HL-60/S4 (cell line): ENCODE results near the gene LONP1.

Source experiments
- in situ Hi-C: fragments of 300-500 bp; cut with MboI; formaldehyde crosslinking; loops from 2 replicates; pipeline ENCODE4 v1.14.3; 2022; ENCODE audit warnings: low sequenced_read_pairs

The LONP1 gene

DNA sequence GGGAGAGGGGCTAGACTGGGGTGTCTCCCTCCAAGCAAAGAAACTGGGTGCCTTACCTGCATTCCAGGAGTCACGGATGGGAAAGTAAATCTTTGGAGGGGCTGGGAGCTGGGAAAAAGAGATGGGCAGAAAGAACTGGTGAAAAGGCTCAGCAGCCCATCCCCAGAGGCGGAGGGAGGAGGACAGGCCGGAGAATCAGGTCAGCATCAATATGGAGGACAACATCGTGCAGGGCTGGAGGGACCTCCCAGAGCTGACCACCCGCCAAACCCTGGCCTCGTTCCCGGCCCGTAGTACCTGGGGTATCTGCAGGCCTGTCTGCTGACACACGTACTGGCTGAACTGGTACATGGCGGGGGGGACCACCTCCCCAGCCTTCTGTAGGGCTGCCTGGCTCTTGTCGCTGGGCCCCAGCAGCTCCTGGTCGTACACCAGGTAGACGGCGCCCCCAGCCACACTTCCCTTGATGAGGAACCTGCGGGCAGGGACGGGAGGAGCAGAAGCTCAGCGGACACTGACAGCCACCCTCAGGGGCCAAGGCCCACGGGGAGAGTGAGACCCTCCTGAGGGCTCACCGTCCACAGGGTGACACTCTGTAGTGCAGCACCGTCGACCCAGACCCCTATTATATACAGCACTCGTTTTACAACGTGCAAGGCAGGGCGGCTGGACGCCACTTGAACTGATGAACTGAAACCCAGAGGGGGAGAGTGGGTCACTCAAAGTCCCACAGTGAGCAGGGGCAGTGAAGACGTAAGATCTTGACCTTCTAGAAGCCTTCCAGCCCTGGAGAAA is 40.5 kb downstream of the LONP1 start:
- in situ Hi-C loops, result no loop called here

DNA sequence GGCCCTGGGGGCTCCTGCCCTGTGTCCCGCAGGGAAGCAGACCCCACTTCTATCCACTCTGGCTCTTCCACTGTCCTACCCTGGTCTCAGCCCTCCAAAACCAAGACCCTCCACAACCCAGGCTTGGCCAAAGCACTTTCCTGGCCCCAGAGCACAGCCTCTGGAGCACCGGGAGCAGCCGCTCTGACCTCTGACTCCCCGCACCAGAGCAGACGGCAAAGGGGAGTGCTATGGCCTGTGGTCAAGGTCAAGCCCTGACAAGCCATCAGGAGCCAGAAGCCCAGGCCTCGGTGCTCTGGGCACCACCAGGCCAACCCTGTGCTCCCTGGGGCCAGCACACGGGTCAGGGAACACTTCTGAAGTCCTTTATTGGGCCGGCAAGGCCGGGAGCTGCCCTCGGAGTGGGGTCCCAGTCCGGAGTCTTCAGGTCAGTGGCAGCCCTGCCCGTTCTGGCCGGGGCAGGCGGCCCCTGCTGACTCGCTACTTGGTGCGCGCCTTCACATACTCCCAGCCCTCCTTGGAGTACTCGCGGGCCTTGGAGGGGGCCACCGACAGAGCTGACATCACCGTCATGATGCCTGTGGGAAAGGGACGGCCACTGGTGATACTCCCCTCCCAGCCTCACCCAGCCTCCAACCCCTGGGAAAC is 41.8 kb downstream of the LONP1 start:
- in situ Hi-C loops, result no loop called here

DNA sequence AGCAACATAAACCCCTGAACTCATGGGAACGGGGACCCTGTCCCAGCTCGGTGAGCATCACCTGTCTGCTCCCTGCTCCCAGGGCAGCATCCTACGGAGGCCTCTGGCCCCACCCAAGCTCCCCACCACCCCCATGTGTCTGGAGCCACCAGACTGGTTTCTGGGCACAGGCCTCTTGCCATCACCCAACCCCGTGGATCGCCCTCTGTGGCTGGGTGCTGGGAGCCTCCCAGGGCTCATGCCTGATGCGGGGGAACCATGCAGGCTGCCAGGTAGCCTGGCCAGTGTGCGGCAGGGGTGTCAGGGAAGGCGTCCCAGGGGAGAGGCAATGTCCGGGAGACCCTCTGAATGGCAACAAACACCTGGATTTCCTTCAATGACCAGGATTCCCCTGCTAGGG is 42.4 kb downstream of the LONP1 start:
- in situ Hi-C loops, result no loop called here

DNA sequence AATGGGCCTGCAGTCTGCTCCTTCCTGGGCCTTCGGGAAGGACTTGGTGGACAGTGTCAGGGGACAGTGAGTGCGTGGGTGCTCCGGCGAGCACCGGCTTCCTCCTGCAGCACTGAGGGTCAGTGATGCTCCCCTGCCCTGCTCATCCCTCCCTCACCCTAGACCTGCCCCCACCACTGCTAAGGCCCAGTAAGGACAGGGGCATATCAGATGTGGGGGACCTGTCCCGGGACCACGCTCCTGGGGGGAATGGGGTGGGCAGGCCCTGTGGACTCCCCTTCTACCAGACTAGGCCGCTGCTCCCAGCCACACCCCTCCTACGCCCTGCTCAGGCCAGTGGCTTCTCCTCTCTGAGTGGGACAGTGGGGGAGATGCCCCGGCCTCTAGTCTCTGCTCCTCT is 42.8 kb downstream of the LONP1 start:
- in situ Hi-C loops, result no loop called here

DNA sequence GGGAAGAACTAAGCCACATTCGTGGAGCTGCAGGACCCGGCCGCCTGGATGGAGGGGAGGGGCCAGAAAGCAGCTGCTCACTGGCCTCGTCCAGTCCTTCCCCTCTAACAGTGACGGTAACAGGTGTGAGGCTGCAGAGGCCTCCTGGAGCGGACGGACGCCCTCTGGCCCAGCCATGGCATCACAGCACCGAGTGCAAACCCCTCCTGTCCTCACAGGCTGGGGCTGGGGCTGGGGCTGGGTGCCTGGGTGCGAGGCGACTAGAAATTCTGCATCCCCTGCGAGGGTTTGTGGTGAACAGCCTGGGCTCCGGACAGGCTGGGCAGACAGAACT is 43.2 kb downstream of the LONP1 start:
- in situ Hi-C loops, result no loop called here

DNA sequence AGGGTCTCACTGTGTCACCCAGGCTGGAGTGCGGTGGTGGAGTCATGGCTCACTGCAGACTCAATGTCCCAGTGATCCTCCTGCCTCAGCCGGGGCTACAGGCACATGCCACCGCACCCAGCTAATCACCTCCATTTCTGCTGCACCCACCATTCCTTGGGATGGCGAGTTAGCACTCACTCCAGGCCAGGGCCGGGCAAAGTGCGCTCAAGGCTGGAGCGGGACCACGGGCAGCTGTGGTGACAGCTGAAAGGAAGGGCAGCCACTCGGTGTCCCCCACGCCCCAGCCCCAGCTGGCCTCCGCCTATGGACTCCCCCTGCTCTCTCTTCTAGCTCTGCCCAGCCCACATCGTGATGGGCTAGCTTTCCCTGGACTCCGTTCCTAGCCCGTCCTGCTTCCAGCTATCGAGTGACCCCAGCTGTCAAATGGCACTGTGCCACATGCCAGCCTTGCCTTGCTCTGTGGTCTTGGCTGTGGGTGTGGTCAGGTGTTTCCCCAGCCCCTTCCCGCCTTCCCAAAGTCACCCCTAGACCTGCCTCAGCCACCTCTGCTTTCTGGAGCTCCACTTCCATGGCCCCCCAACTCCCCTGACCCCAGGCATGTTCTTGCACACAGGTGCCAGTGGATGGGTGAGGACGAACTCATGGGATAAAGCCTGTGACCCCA is 43.7 kb downstream of the LONP1 start:
- in situ Hi-C loops, result no loop called here

DNA sequence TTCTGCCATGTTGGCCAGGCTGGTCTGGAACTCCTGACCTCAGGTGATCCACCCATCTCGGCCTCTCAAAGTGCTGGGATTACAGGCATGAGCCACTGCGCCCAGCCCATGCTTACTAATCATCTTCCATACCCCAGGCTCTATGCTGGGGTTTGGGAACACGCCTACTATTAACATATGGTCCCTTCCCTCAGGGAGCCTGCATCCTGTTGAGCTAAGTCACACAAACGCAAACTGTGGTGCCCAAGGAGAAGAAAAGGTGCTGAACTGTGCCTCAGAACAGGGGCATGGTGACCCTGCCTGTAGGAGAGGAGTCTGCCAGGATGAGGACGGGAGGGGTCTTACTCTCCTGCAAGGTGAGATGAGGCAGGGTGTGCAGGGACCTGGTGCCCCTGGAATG is 45.2 kb downstream of the LONP1 start:
- in situ Hi-C loops, result no loop called here

DNA sequence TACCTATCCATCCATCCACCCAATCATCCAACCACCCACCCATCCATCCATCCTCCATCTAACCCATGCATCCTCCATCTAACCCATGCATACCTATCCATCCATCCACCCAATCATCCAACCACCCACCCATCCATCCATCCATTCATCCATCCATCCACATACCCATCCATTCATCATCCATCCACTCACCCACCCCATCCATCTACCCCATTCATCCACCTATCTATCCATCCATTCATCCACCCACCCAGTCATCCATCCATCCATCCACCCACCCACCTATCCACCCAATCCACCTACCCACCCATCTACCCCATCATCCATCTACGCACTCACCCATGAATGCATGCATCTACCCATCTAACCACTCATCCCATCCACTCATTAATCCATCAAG is 46.2 kb downstream of the LONP1 start:
- in situ Hi-C loops, result no loop called here

DNA sequence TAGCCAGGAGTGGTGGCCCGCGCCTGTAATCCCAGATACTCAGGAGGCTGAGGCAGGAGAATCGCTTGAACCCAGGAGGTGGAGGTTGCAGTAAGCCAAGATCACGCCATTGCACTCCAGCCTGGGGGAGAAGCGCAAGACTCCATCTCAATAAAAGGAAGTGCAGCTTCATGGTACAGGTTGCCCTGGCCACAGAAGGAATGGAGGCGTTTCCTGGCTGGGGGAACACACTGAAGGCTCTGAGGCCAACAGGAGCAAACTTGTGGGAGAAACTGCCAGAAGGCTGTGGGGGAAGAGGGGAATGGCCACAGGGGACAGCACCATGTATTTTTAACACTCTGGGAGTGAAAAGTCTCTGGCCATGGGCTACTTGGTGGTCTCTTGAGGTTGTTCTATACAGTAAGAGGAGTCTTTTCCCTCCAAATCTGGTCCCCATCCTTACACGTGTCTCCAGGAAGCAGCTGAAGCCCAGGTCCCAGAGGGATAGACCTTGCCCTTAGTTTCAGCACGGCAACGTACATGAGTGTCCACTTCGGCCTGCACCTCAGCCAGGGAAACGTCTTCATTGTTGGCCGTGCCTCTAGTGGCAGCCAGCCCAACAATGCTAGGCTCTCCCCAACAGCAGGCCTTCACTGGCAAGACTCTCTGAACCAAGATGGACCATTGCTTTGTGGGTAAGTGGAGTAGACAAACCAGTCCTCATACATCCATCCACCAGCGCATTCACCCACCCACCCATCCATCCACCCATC is 47.1 kb downstream of the LONP1 start:
- in situ Hi-C loops, result no loop called here

DNA sequence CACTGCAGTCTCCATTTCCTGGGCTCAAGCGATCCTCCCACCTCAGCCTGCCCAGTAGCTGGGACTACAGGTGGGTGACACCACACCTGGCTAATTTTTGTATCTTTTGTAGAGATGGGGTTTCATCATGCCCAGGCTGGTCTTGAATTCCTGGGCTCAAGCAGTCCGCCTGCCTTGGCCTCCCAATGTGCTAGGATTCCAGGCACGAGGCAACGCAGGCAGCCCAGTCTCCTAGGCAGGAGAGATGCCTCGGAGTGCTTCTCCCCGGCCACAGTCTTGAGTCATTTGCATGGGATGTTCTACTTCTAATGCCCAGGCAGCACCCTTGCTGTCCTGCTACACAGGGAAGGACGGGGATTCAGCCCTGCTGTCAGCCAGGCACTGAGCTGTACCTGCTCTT is 48.3 kb downstream of the LONP1 start:
- in situ Hi-C loops, result no loop called here

DNA sequence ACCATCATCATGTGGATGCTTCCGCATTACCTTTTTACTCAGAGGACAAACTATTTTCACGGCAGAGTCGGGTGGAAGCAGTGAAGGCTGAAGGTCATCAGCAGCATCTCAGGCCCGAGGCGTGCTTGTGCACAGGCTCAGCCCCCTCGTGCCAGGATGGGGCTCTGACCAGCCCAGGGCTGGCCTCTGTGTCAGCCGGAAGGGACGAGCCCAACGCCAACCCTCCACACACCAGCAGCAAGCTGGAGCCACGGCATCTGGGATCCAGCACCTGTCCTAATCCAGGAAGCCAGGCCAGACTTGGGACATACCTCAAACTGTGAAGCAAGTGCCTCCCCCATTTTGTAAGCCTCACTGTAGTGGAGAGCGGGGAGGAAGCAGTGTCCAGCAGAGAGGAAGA is 50.7 kb downstream of the LONP1 start:
- in situ Hi-C loops, result no loop called here

DNA sequence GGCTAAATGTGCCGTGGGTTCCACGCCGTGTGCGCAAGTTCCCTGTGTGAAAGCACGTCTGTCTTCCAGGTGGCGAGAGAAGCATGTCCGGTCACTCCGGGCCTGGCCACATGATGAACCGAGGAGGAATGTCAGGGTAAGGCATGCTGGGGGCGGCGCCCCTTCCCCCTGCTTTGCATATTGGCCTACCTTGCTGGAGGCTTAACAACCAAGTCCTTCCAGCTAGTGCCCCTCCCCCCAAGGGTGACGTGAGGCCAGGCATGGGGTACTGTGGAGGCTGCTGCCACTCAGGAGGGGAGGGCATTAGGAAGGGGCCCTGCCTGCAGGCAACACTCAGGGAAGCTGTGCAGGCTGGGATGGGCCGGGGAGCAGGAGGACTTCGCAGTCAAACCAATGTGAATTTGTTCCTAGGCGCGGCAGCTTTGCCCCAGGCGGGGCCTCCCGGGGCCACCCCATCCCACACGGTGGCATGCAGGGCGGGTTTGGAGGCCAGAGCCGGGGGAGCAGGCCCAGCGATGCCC is 52.1 kb downstream of the LONP1 start:
- in situ Hi-C loops, result no loop called here

DNA sequence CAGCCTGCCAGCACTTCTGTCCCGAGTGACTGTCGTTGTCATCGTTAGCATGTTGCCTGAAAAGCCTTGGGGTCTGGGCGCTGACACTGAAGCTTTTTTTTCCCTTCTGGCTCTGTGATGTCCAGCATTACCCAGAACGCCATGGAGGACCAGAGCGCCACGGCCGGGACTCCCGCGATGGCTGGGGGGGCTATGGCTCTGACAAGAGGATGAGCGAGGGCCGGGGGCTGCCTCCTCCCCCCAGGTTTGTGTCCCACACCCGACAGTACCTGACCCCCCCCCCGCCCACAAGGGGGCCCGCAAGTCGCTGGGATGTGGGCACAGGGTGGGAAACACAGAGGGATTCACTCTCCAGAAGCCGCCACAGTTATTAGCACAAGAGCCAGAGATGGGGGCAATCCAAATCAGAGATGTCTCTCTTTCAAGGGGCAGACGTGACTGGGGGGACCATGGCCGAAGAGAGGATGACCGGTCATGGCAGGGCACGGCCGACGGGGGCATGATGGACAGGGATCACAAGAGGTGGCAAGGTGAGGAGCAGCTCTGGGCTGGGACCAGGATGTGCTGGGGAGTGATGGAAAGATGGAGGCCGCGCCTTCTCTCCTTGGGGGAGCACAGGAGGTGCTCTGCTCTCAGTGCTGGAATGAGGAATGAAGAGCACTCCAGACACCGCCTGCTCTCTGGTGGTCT is 52.9 kb downstream of the LONP1 start:
- in situ Hi-C loops, result no loop called here

DNA sequence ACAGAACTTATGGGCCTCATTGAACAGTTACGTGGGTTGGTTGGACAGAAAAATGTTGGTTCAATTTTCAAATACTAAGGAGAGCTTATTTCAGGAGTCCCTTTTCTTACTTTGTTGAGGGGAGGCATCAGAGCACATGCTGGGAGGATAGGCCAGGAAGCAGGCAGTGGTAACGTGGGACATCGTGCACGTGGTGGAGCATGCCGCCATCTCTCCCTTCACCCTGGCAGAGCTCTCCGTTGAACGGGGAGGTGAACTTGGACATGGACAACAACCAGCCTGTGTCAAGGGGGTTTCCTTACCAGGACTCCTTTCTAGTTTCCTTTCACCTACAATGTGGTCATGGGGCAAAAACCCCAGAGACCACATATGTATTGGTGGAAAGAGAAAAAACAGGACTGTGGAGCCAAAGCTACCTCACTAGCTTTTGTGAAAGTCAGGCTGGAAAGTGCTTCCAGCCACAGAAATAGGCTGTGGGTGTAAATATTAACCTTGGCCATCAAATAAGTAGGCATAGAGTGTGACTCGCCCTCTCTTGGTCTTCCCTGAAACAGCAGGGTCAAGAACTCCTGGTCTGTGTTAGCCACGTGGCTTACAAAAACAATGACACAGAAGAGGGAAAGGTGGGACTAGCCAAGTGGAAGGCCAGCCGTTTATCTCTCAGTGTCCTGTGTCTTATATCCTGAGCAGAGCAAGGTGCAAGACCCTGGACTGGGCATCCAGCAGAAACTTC is 54.0 kb downstream of the LONP1 start:
- in situ Hi-C loops, result no loop called here

DNA sequence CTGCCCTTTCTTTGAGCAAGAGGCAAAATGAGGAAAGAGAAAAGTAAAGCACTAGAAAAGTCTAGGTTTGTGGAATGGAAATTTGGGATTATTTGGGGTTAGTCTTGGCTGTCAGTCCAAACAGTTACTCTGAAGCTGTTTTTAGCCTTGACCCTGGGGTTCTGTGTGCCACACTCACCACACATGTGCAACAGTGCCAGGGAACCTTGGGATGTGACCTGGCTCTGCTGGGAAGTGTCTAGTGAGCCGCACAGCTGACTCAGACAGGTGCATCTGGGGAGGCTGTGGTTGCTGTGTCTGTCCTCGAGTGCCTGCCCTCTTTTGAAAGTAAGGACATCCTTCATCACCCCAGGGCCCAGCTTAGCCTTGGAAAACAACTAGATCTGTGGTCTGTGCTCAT is 55.4 kb downstream of the LONP1 start:
- in situ Hi-C loops, result no loop called here

DNA sequence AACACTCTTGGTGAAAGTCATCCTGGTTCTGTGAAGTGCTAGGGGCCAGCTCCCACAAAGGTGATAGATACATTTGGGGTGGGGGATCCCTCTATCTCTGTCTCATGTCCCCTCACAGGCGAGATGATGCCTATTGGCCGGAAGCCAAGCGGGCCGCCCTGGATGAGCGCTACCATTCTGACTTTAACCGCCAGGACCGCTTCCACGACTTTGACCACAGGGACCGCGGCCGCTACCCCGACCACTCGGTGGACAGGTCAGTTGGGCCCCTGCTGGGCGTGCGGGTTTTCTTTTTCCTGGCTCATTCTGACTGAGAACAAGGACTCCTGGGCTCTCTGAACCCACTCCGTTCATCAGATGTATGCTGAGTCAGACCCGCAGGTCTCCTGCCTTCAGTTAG is 56.0 kb downstream of the LONP1 start:
- in situ Hi-C loops, result no loop called here

DNA sequence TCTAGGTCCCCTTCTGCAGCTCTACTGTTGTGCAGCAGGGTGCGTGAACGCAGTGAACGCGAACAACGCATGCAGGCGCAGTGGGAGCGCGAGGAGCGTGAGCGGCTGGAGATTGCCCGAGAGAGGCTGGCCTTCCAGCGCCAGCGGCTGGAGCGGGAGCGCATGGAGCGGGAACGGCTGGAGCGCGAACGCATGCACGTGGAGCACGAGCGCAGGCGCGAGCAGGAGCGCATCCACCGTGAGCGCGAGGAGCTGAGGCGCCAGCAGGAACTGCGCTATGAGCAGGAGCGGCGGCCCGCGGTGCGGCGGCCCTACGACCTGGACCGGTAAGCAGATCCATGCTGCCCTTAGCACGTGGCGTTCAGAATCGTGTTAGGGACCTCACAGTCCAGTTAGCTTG is 58.5 kb downstream of the LONP1 start:
- in situ Hi-C loops, result no loop called here

DNA sequence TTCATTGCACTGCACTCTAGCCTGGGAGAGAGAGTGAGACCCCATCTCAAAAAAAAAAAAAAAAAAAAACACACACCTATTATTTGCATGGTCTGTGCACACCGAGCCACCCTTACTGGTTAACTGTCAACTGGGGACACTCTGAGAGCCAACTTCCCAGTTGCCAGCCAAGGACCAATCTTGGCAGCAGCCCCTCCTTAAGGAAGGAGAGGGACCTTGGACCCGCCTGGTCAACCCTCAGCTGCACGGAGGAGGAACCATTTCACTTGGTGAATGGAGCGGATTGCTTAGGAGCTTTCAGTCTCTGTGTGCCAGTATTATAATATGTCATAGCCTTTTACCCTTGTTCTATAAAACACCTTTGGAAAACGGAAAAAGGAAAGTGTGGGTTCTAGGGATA is 64.5 kb downstream of the LONP1 start:
- in situ Hi-C loops, result no loop called here

DNA sequence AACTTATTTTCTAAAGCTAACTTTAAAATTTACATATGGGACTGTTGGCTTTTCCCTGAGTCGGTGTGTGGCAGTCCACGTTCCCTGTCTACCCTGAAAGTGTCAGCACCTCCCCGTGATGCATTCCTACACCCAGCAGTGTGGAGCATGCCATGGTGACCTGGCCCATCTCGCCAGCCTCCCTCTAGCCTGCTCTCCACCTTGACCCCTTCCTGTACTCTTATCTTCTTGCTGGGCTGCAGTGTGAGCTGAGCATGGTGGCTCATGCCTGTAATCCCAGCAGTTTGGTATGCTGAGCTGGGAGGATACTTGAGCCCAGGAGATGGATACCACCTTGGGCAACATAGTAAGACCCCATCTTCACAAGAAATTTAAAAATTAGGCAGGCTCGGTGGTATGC is 65.0 kb downstream of the LONP1 start:
- in situ Hi-C loops, result no loop called here

DNA sequence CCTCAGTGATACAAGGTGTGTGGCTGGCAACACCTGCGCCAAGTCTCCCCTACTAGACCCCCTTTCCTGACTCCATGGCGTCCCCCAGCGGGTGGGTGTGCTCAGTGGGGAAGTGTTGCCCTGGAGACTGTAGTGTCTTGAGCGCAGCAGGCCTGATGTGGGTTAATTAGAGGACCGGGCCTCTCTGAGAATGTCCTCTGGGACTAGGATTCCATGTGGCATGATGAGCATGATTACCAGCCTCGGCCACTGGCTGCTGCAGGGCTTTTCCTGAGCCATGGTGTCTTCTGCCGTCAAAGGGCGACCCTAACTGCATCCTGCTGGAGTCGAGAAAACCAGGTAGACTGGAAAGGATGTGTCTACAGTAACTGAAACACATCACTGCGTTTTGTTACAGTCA is 67.7 kb downstream of the LONP1 start:
- in situ Hi-C loops, result no loop called here
